ENCODE results near the gene PCDHA4.
"Not testable (repeated sequence)": the region's sequence is repeated elsewhere in the genome, so short reads cannot be mapped to it uniquely, and the experiment has no call there.

PCDHA4 gene

GRCh38 chr5:140822281-140822629 lies 15.4 kb downstream of the PCDHA4 start:
- no peaks in the 10 kb centered on the region for H3K9me3 ChIP-seq
- no peak for DNase-seq
- no peaks in the 10 kb centered on the region for H3K27me3 ChIP-seq

GRCh38 chr5:140822969-140823368 lies 16.1 kb downstream of the PCDHA4 start:
- H3K27me3 ChIP-seq; H3K36me3 ChIP-seq; H3K9me3 ChIP-seq; DNase-seq; H3K4me3 ChIP-seq (ENCODE audit: low read depth, low read length); H3K4me1 ChIP-seq: not testable (repeated sequence)

More at GRCh38 chr5:140822281-140822629, 15.4 kb downstream of the PCDHA4 start:
- no peaks in the 10 kb centered on the region; the same call in none of the 2 replicates for H3K36me3 ChIP-seq
- TF ChIP-seq, protein P1, sequence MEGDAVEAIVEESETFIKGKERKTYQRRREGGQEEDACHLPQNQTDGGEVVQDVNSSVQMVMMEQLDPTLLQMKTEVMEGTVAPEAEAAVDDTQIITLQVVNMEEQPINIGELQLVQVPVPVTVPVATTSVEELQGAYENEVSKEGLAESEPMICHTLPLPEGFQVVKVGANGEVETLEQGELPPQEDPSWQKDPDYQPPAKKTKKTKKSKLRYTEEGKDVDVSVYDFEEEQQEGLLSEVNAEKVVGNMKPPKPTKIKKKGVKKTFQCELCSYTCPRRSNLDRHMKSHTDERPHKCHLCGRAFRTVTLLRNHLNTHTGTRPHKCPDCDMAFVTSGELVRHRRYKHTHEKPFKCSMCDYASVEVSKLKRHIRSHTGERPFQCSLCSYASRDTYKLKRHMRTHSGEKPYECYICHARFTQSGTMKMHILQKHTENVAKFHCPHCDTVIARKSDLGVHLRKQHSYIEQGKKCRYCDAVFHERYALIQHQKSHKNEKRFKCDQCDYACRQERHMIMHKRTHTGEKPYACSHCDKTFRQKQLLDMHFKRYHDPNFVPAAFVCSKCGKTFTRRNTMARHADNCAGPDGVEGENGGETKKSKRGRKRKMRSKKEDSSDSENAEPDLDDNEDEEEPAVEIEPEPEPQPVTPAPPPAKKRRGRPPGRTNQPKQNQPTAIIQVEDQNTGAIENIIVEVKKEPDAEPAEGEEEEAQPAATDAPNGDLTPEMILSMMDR (IDR thresholded peaks at IDR 0.05; ENCODE audit: low read depth, low read length): no peak
- no peaks in the 10 kb centered on the region for H3K4me1 ChIP-seq
- no peak overlapping the region for H3K4me3 ChIP-seq (ENCODE audit: low read depth, low read length)

DNA sequence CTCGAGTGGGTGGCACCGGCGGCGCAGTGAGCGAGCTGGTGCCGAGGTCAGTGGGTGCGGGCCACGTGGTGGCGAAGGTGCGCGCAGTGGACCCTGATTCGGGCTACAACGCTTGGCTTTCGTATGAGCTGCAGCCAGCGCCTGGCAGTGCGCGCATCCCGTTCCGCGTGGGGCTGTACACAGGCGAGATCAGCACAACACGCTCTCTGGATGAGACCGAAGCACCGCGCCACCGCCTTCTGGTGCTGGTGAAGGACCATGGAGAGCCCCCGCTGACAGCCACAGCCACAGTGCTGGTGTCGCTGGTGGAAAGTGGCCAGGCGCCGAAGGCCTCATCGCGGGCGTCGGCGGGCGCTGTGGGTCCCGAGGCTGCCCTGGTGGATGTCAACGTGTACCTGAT lies 16.6 kb downstream of the PCDHA4 start:
- Histone ChIP-seq H3K4me1 (no peaks in the 10 kb centered on the region), H3K4me3 (ENCODE audit: low read depth, low read length) (no peak overlapping the region), H3K9me3 (no peaks in the 10 kb centered on the region), H3K36me3 (no peaks in the 10 kb centered on the region; the same call in none of the 2 replicates), H3K27me3 (no peaks in the 10 kb centered on the region)
- TF ChIP-seq, protein P1 (IDR thresholded peaks at IDR 0.05; ENCODE audit: low read depth, low read length): no peak
- no peak for DNase-seq

DNA sequence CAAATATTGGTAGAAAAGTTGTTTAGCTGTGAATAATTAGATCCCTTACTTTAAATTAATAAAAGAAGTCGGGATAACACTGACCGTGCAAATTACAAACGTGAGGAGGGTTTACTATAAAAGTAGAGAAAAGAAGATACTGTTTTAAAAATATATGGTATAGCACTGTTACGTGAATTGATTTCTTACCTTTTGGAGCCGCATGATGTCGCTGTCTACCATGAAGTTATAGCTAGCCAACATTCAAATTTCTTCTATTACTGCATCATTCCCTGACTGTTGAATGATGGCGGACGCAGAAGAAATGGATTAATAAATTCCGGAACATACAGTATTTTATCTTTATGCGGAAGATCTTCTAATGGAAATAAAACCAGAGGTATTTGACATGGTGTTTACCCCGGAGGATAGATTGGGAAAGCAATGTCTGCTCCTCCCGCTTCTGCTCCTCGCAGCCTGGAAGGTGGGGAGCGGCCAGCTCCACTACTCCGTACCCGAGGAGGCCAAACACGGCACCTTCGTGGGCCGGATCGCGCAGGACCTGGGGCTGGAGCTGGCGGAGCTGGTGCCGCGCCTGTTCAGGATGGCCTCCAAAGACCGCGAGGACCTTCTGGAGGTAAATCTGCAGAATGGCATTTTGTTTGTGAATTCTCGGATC lies 21.0 kb downstream of the PCDHA4 start, which contains the start of gene PCDHA6:
Gene PCDHA6, plus strand, starts transcription at position 257 of the 658 bp plus-strand sequence. Its CDS starts 132 bp downstream, at position 389.
- DNase-seq: no peak
- no peaks in the 10 kb centered on the region for H3K4me1 ChIP-seq
- no peaks in the 10 kb centered on the region for H3K27me3 ChIP-seq
- no peaks in the 10 kb centered on the region; the same call in 1 of the 2 replicates for H3K36me3 ChIP-seq
- H3K4me3 ChIP-seq (ENCODE audit: low read depth, low read length): no peak within 1 kb of the TSS
- TF ChIP-seq, protein P1 (IDR thresholded peaks at IDR 0.05; ENCODE audit: low read depth, low read length): no peak
- H3K9me3 ChIP-seq: no peaks in the 10 kb centered on the region

GRCh38 chr5:140828362-140828737 lies 21.5 kb downstream of the PCDHA4 start:
- H3K4me1 ChIP-seq: no peaks in the 10 kb centered on the region
- H3K27me3 ChIP-seq: no peaks in the 10 kb centered on the region
- H3K4me3 ChIP-seq (ENCODE audit: low read depth, low read length): no peak overlapping the region
- no peaks in the 10 kb centered on the region for H3K9me3 ChIP-seq
- TF ChIP-seq, protein P1 (IDR thresholded peaks at IDR 0.05; ENCODE audit: low read depth, low read length): no peak
- no peaks in the 10 kb centered on the region; the same call in 1 of the 2 replicates for H3K36me3 ChIP-seq
- no peak for DNase-seq

DNA sequence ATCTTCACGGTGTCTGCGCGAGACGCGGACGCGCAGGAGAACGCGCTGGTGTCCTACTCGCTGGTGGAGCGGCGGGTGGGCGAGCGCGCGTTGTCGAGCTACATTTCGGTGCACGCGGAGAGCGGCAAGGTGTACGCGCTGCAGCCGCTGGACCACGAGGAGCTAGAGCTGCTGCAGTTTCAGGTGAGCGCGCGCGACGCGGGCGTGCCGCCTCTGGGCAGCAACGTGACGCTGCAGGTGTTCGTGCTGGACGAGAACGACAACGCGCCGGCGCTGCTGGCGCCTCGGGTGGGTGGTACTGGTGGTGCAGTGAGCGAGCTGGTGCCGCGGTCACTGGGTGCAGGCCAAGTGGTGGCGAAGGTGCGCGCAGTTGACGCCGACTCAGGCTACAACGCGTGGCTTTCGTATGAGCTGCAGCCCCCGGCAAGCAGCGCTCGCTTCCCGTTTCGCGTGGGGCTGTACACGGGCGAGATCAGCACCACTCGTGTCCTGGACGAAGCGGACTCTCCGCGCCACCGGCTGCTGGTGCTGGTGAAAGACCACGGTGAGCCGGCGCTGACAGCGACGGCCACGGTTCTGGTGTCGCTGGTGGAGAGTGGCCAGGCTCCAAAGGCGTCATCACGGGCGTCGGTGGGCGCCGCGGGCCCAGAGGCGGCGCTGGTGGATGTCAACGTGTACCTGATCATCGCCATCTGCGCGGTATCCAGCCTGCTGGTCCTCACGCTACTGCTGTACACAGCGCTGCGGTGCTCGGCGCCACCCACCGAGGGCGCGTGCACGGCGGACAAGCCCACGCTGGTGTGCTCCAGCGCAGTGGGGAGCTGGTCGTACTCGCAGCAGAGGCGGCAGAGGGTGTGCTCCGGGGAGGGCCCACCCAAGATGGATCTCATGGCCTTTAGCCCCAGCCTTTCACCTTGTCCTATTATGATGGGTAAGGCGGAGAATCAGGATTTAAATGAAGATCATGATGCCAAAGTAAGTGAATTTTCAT lies 22.9 kb downstream of the PCDHA4 start:
- H3K4me1 ChIP-seq; H3K36me3 ChIP-seq; DNase-seq; H3K4me3 ChIP-seq (ENCODE audit: low read depth, low read length); H3K9me3 ChIP-seq; H3K27me3 ChIP-seq: not testable (repeated sequence)

GRCh38 chr5:140833993-140834392 lies 27.1 kb downstream of the PCDHA4 start, which contains the start of gene PCDHA7:
TSS of gene PCDHA7 (plus strand) at chr5:140834269. CDS start at chr5:140834384, 115 bp downstream.
- no peak within 1 kb of the TSS for H3K4me3 ChIP-seq (ENCODE audit: low read depth, low read length)
- no peaks in the 10 kb centered on the region for H3K4me1 ChIP-seq
- H3K27me3 ChIP-seq: no peaks in the 10 kb centered on the region
- TF ChIP-seq, protein P1 (IDR thresholded peaks at IDR 0.05; ENCODE audit: low read depth, low read length): no peak
- no peaks in the 10 kb centered on the region for H3K9me3 ChIP-seq
- no peak for DNase-seq
- H3K36me3 ChIP-seq: no peaks in the 10 kb centered on the region

GRCh38 chr5:140834439-140835008 lies 27.7 kb downstream of the PCDHA4 start:
- H3K4me1 ChIP-seq; DNase-seq; H3K4me3 ChIP-seq (ENCODE audit: low read depth, low read length); H3K9me3 ChIP-seq; H3K36me3 ChIP-seq; H3K27me3 ChIP-seq: not testable (repeated sequence)

All from BE2C (cell line).